CD14-positive monocyte (primary cell): ENCODE data around the gene GMDS. TPM values are rescaled to one million over a fixed set of nuclear protein-coding genes. Genes with fewer than 3 reads are reported as not detected.

Experiments
- DNase-seq, 3 donors: peaks; one replicate each; pipeline ENCODE4 v3.0.0-alpha.2; 2011 to 2022
- H2AFZ ChIP-seq: 2 replicates; pipeline ENCODE4 v1.6.0; 2012; ENCODE audit warnings: mild to moderate bottlenecking, low read depth, low read length, inconsistent platforms; ENCODE audit not compliant: insufficient read depth, poor library complexity, severe bottlenecking
- H3K27ac ChIP-seq, 2 donors: 1 replicate in 1 of 2; 2 replicates in 1 of 2; pipeline ENCODE4 v1.5.1; 2012 to 2013; ENCODE audit warnings: low read length in 2 of 2, control low read depth in 1 of 2, inconsistent platforms in 1 of 2, low read depth in 1 of 2, mild to moderate bottlenecking in 1 of 2
- H3K27me3 ChIP-seq, 2 donors: one replicate each; pipeline versions ENCODE4 v1.6.0 to v1.6.1; 2011 to 2013; ENCODE audit warnings: low read length in 2 of 2; ENCODE audit not compliant: control insufficient read depth in 2 of 2, insufficient read depth in 2 of 2
- H3K36me3 ChIP-seq, 2 donors: replicated peaks in 1 of 2; 1 replicate in 1 of 2; 2 replicates in 1 of 2; pipeline versions ENCODE4 v1.5.1 to v1.6.1; 2012 to 2013; ENCODE audit warnings: low read length in 2 of 2, control low read depth in 1 of 2, inconsistent platforms in 1 of 2, mild to moderate bottlenecking in 1 of 2; ENCODE audit not compliant: insufficient read depth in 2 of 2, control insufficient read depth in 1 of 2
- H3K4me1 ChIP-seq, 2 donors: 1 replicate in 1 of 2; 2 replicates in 1 of 2; pipeline versions ENCODE4 v1.5.1 to v1.6.1; 2012 to 2013; ENCODE audit warnings: low read length in 2 of 2, control low read depth in 1 of 2, inconsistent platforms in 1 of 2, mild to moderate bottlenecking in 1 of 2, moderate library complexity in 1 of 2; ENCODE audit not compliant: insufficient read depth in 2 of 2, control insufficient read depth in 1 of 2
- H3K4me2 ChIP-seq: replicated peaks from 2 replicates; pipeline ENCODE3; 2012; ENCODE audit warnings: low read length, moderate library complexity, mild to moderate bottlenecking; ENCODE audit not compliant: poor library complexity, severe bottlenecking; ENCODE audit errors: extremely low read depth
- H3K4me3 ChIP-seq, 3 experiments: fragments of 200-600 bp in 1 of 3; sonication (generic) in 1 of 3; replicated peaks in 1 of 3; 1 replicate in 2 of 3; 2 replicates in 1 of 3; pipeline ENCODE4 v1.5.1; 2011 to 2013; ENCODE audit warnings: low read length in 3 of 3, mild to moderate bottlenecking in 3 of 3, control low read depth in 2 of 3, low read depth in 2 of 3, inconsistent platforms in 1 of 3, moderate library complexity in 1 of 3
- H3K79me2 ChIP-seq: 2 replicates; pipeline ENCODE4 v1.6.0; 2012; ENCODE audit warnings: mild to moderate bottlenecking, control low read depth, inconsistent platforms, low read length, moderate library complexity; ENCODE audit not compliant: insufficient read depth
- H3K9ac ChIP-seq: 2 replicates; pipeline ENCODE4 v1.6.0; 2017; ENCODE audit warnings: low read length, mild to moderate bottlenecking; ENCODE audit not compliant: insufficient read depth, poor library complexity, severe bottlenecking
- H3K9me3 ChIP-seq, 2 donors: replicated peaks in 1 of 2; 1 replicate in 1 of 2; 2 replicates in 1 of 2; pipeline versions ENCODE4 v1.5.1 to v1.6.1; 2012 to 2013; ENCODE audit warnings: low read length in 2 of 2, control low read depth in 1 of 2; ENCODE audit not compliant: control insufficient read depth in 1 of 2, insufficient read depth in 1 of 2
- H4K20me1 ChIP-seq: 2 replicates; pipeline ENCODE4 v1.6.0; 2012; ENCODE audit warnings: mild to moderate bottlenecking, low read length, control low read depth, moderate library complexity; ENCODE audit not compliant: insufficient read depth
- H3K27ac Mint-ChIP-seq, 7 donors: one replicate each; pipeline ENCODE4 v1.8.0; 2020; ENCODE audit warnings: mild to moderate bottlenecking in 7 of 7, mixed read lengths in 7 of 7, moderate library complexity in 6 of 7, inconsistent platforms in 2 of 7
- H3K27me3 Mint-ChIP-seq, 3 donors: one replicate each; pipeline ENCODE4 v1.8.0; 2021 to 2022; ENCODE audit warnings: low read depth in 3 of 3, mild to moderate bottlenecking in 3 of 3, mixed read lengths in 3 of 3, moderate library complexity in 3 of 3, inconsistent platforms in 1 of 3
- H3K36me3 Mint-ChIP-seq, 2 donors: one replicate each; pipeline ENCODE4 v1.8.0; 2020; ENCODE audit warnings: mixed read lengths in 2 of 2, inconsistent platforms in 1 of 2, mild to moderate bottlenecking in 1 of 2
- H3K4me1 Mint-ChIP-seq: one replicate; pipeline ENCODE4 v1.8.0; 2020; ENCODE audit warnings: mild to moderate bottlenecking, mixed read lengths
- H3K4me3 Mint-ChIP-seq, 2 donors: one replicate each; pipeline ENCODE4 v1.8.0; 2020; ENCODE audit warnings: mild to moderate bottlenecking in 2 of 2, mixed read lengths in 2 of 2, moderate library complexity in 1 of 2
- H3K9me3 Mint-ChIP-seq, 7 donors: one replicate each; pipeline ENCODE4 v1.8.0; 2020 to 2022; ENCODE audit warnings: mixed read lengths in 7 of 7, mild to moderate bottlenecking in 6 of 7, moderate library complexity in 6 of 7, inconsistent platforms in 2 of 7
- WGBS: methylation state at CpG from one replicate; pipeline ENCODE4 v1.1.5; 2013; ENCODE audit warnings: missing lambda C conversion rate; ENCODE audit not compliant: insufficient coverage; 5-methylcytosine and 5-hydroxymethylcytosine counted together
- intact Hi-C, 2 donors: fragments of 100-400 bp; cut with micrococcal nuclease; formaldehyde crosslinking; loops; one replicate each; pipeline versions ENCODE4 v1.15.0 to v1.15.1; 2023
- polyA plus RNA-seq, 3 donors: library from polyadenylated mRNA; depleted of rRNA in 1 of 3; unstranded in 2 of 3; stranded (reverse) in 1 of 3; fragments of 300-500 nt in 2 of 3; fragments of >200 nt in 1 of 3; fragmentation: Illumina TruSeq in 2 of 3; gene quantifications; 1 replicate in 2 of 3; 2 replicates in 1 of 3; pipeline ENCODE4 v1.2.3, GENCODE V29; 2012 to 2021
- TF ChIP-seq, protein P1 (sequence below): fragments of 200-600 bp; IDR thresholded peaks from one replicate; pipeline ENCODE4 v1.8.0; 2022; ENCODE audit warnings: antibody characterized with exemption, mild to moderate bottlenecking

GMDS gene
- polyA plus RNA-seq, 3 donors = 10.5 to 19.9 (median 17.6) TPM

DNA sequence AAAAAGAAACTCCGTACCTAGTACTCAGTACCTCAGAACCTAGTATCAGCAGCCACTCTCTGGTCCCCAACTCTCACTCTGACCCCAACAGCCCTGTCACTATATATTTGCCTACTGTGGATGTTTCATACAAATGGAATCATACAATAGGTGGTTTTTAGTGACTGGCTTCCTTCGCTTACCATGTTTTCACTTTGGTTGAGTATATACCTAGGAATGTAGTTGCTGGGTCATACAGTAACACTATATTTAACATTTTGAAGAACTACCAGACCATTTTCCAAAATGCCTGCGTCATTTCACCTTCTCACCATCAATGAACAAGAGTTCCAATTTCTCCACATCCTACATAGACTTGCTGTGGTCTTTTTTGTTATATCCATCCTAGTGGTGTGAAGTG, 283.2 kb downstream of the GMDS start:
- DNase-seq = no peak
- H3K4me1 Mint-ChIP-seq = peaks cover 8% of the 10 kb centered on the region
- no peaks in the 10 kb centered on the region for H3K27me3 ChIP-seq
- peaks cover 0 to 3% (median 1%) of the 10 kb centered on the region in 3 donors for H3K27me3 Mint-ChIP-seq
- WGBS = 100% methylated on average over 1 of the region's 3 CpGs
- H2AFZ ChIP-seq = no peak overlapping the region
- H3K9me3 Mint-ChIP-seq = no peaks in the 10 kb centered on the region
- H3K79me2 ChIP-seq = no peaks in the 10 kb centered on the region
- H3K9ac ChIP-seq = no peak overlapping the region
- H3K4me3 ChIP-seq = no peak overlapping the region
- H3K27ac Mint-ChIP-seq = peak overlapping the region in 1 of 7 donors; percentile 65
- no peaks in the 10 kb centered on the region for H4K20me1 ChIP-seq
- H3K9me3 ChIP-seq = no peaks in the 10 kb centered on the region
- peaks cover 0 to 3% of the 10 kb centered on the region in 2 donors for H3K36me3 ChIP-seq
- TF ChIP-seq, protein P1, sequence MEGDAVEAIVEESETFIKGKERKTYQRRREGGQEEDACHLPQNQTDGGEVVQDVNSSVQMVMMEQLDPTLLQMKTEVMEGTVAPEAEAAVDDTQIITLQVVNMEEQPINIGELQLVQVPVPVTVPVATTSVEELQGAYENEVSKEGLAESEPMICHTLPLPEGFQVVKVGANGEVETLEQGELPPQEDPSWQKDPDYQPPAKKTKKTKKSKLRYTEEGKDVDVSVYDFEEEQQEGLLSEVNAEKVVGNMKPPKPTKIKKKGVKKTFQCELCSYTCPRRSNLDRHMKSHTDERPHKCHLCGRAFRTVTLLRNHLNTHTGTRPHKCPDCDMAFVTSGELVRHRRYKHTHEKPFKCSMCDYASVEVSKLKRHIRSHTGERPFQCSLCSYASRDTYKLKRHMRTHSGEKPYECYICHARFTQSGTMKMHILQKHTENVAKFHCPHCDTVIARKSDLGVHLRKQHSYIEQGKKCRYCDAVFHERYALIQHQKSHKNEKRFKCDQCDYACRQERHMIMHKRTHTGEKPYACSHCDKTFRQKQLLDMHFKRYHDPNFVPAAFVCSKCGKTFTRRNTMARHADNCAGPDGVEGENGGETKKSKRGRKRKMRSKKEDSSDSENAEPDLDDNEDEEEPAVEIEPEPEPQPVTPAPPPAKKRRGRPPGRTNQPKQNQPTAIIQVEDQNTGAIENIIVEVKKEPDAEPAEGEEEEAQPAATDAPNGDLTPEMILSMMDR = no peak
- intact Hi-C loops = no loop called here
- H3K36me3 Mint-ChIP-seq = peaks cover 6 to 14% of the 10 kb centered on the region in 2 donors
- no peak overlapping the region for H3K4me2 ChIP-seq
- no peaks in the 10 kb centered on the region for H3K4me1 ChIP-seq
- H3K27ac ChIP-seq = no peak overlapping the region
- no peak overlapping the region for H3K4me3 Mint-ChIP-seq

DNA sequence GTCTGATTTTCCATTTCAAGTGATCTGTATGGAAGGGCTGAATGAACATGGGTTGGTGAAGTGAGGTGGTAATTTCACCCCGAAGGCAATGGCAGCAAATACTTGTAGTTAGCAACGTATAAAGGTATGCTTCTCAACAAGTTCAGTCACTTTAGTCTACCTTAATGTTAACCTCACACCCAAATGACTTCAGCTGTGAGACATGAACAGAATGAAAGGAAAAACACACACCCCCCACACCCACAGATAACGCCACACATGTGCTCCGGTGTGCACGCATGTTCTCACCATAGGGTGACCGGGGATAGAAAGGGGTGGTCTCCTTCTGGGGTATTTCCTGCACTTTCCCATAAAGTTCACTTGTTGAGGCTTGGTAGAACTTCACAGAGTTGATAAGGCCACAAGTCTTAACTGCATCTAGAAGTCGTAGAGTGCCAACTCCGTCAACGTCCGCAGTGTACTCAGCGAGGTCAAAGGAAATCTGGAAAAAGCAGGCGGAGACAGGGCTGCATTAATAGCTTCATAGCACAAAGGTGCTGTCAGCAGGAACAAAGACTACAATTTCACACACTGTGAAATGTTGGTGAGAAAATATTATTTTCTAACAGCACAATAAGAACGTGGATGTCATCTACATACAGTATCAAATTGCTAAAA, 284.8 kb downstream of the GMDS start:
- Histone ChIP-seq H3K27me3 (no peaks in the 10 kb centered on the region), H3K36me3 (peaks cover 0 to 3% of the 10 kb centered on the region in 2 donors), H3K4me3 (no peak overlapping the region), H4K20me1 (no peaks in the 10 kb centered on the region), H3K27ac (no peak overlapping the region), H2AFZ (no peak overlapping the region), H3K9me3 (no peaks in the 10 kb centered on the region), H3K4me1 (no peaks in the 10 kb centered on the region), H3K4me2 (no peak overlapping the region), H3K79me2 (no peaks in the 10 kb centered on the region), H3K9ac (no peak overlapping the region)
- H3K36me3 Mint-ChIP-seq = peaks cover 6 to 14% of the 10 kb centered on the region in 2 donors
- H3K9me3 Mint-ChIP-seq = no peaks in the 10 kb centered on the region
- no peak for DNase-seq
- peaks cover 0 to 2% (median 1%) of the 10 kb centered on the region in 3 donors for H3K27me3 Mint-ChIP-seq
- no peak overlapping the region for H3K27ac Mint-ChIP-seq
- TF ChIP-seq, protein P1 = no peak
- 95% methylated on average over 5 of the region's 13 CpGs for WGBS
- intact Hi-C loops = no loop called here
- H3K4me3 Mint-ChIP-seq = no peak overlapping the region
- H3K4me1 Mint-ChIP-seq = peaks cover 8% of the 10 kb centered on the region
